ENCODE data around the gene HMGCS1.

DNA sequence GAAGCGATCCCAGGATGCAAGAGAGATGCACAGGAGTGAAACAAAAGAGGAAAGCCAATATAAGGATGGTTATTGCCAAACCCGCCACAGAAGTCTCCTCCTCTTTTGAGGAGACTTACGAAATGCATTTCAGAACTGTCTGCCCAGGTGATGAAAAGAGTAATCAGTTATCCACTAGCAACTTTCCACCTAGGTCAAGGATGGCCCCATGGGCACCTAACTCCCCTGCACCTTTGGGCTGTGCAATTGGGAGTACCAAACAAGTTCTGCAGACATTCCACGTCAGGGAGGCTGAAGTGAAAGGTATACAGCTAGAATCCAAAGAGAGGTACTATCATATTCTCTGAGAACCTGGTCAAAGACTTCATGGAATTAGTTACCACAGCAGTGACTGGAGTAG, 25.7 kb downstream of the HMGCS1 start:
- TF ChIP-seq GABPA (IDR thresholded peaks at IDR 0.05; ENCODE audit: low read depth) (no peak), POLR2AphosphoS5 (IDR thresholded peaks at IDR 0.05; ENCODE audit: low read depth) (peak; percentile 42; the same call in 1 of the 2 replicates), SPI1 (IDR thresholded peaks at IDR 0.05; ENCODE audit: borderline replicate concordance, low read depth) (no peak)
- TF ChIP-seq, protein P1, sequence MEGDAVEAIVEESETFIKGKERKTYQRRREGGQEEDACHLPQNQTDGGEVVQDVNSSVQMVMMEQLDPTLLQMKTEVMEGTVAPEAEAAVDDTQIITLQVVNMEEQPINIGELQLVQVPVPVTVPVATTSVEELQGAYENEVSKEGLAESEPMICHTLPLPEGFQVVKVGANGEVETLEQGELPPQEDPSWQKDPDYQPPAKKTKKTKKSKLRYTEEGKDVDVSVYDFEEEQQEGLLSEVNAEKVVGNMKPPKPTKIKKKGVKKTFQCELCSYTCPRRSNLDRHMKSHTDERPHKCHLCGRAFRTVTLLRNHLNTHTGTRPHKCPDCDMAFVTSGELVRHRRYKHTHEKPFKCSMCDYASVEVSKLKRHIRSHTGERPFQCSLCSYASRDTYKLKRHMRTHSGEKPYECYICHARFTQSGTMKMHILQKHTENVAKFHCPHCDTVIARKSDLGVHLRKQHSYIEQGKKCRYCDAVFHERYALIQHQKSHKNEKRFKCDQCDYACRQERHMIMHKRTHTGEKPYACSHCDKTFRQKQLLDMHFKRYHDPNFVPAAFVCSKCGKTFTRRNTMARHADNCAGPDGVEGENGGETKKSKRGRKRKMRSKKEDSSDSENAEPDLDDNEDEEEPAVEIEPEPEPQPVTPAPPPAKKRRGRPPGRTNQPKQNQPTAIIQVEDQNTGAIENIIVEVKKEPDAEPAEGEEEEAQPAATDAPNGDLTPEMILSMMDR (IDR thresholded peaks at IDR 0.05; ENCODE audit: insufficient read depth, low read length), result no peak
- TF ChIP-seq, protein P2, sequence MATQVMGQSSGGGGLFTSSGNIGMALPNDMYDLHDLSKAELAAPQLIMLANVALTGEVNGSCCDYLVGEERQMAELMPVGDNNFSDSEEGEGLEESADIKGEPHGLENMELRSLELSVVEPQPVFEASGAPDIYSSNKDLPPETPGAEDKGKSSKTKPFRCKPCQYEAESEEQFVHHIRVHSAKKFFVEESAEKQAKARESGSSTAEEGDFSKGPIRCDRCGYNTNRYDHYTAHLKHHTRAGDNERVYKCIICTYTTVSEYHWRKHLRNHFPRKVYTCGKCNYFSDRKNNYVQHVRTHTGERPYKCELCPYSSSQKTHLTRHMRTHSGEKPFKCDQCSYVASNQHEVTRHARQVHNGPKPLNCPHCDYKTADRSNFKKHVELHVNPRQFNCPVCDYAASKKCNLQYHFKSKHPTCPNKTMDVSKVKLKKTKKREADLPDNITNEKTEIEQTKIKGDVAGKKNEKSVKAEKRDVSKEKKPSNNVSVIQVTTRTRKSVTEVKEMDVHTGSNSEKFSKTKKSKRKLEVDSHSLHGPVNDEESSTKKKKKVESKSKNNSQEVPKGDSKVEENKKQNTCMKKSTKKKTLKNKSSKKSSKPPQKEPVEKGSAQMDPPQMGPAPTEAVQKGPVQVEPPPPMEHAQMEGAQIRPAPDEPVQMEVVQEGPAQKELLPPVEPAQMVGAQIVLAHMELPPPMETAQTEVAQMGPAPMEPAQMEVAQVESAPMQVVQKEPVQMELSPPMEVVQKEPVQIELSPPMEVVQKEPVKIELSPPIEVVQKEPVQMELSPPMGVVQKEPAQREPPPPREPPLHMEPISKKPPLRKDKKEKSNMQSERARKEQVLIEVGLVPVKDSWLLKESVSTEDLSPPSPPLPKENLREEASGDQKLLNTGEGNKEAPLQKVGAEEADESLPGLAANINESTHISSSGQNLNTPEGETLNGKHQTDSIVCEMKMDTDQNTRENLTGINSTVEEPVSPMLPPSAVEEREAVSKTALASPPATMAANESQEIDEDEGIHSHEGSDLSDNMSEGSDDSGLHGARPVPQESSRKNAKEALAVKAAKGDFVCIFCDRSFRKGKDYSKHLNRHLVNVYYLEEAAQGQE (IDR thresholded peaks at IDR 0.05; ENCODE audit: insufficient replicate concordance, low read depth), result no peak
